SU-DHL-6 (cell line): Measurements from ENCODE around the gene GATC.

ENCODE experiments used
- H2AFZ ChIP-seq: fragments of 200-600 bp; sonication (generic); 2 replicates; pipeline ENCODE4 v1.6.1; 2014; ENCODE audit warnings: low read depth, mild to moderate bottlenecking, moderate library complexity, mixed read lengths, antibody characterized with exemption, low read length; ENCODE audit not compliant: severe bottlenecking
- H3F3A ChIP-seq: fragments of 200-600 bp; shearing (Covaris generic); 2 replicates; pipeline ENCODE4 v1.6.0; 2016; ENCODE audit warnings: antibody characterized with exemption, mild to moderate bottlenecking; ENCODE audit not compliant: insufficient read depth
- H3K27ac ChIP-seq: fragments of 200-600 bp; sonication (generic); 2 replicates; pipeline ENCODE4 v1.5.1; 2016; ENCODE audit warnings: low read depth, mild to moderate bottlenecking, low read length, moderate library complexity, mixed read lengths
- H3K27me3 ChIP-seq: fragments of 200-600 bp; sonication (generic), shearing (Covaris generic); 2 replicates; pipeline ENCODE4 v1.6.0; 2014; ENCODE audit warnings: mild to moderate bottlenecking, low read length
- H3K36me3 ChIP-seq: fragments of 200-600 bp; sonication (generic); 2 replicates; pipeline ENCODE4 v1.6.1; 2014; ENCODE audit warnings: mild to moderate bottlenecking, low read length, mixed read lengths
- H3K4me2 ChIP-seq: fragments of 300-600, 200-600 bp; shearing (Covaris generic), sonication (generic); 2 replicates; pipeline ENCODE4 v1.6.0; 2014; ENCODE audit warnings: low read length, low read depth, mild to moderate bottlenecking; ENCODE audit not compliant: poor library complexity, severe bottlenecking
- H3K4me3 ChIP-seq: fragments of 200-600 bp; sonication (generic); 2 replicates; pipeline ENCODE4 v1.5.1; 2014; ENCODE audit warnings: antibody characterized with exemption, low read length, mild to moderate bottlenecking, mixed read lengths; ENCODE audit not compliant: insufficient read depth, poor library complexity, severe bottlenecking
- H3K79me2 ChIP-seq: fragments of 200-600 bp; sonication (generic); 2 replicates; pipeline ENCODE4 v1.6.1; 2014; ENCODE audit warnings: mild to moderate bottlenecking, low read length, moderate library complexity; ENCODE audit not compliant: insufficient read depth
- H3K9ac ChIP-seq: fragments of 200-600 bp; sonication (generic); 2 replicates; pipeline ENCODE4 v1.7.0; 2014; ENCODE audit warnings: mild to moderate bottlenecking, low read length
- H3K9me2 ChIP-seq: fragments of 200-600 bp; sonication (generic); replicated peaks from 2 replicates; pipeline ENCODE4 v1.6.1; 2014; ENCODE audit warnings: low read length; ENCODE audit not compliant: insufficient read depth
- H3K9me3 ChIP-seq: fragments of 200-600 bp; sonication (generic); 2 replicates; pipeline ENCODE4 v1.6.1; 2014; ENCODE audit warnings: low read length, mixed read lengths; ENCODE audit not compliant: insufficient read depth
- H4K20me1 ChIP-seq: fragments of 200-600 bp; sonication (generic); 2 replicates; pipeline ENCODE4 v1.6.1; 2014; ENCODE audit warnings: low read depth, mild to moderate bottlenecking, antibody characterized with exemption, low read length, moderate library complexity, mixed read lengths
- CTCF ChIP-seq: fragments of 200-600 bp; sonication (generic); IDR thresholded peaks from one replicate; pipeline ENCODE4 v1.5.1; 2017; ENCODE audit warnings: antibody characterized with exemption, mild to moderate bottlenecking, low read length, moderate library complexity; ENCODE audit not compliant: insufficient read depth, poor library complexity, severe bottlenecking
- EZH2phosphoT487 ChIP-seq: fragments of 200-600 bp; sonication (generic), shearing (Covaris generic); conservative IDR thresholded peaks from 2 replicates; pipeline ENCODE4 v1.6.1; 2018; ENCODE audit warnings: mild to moderate bottlenecking, antibody characterized with exemption, low read length, moderate library complexity, mixed read lengths

GATC gene

GRCh38 chr12:120473807-120474615 is 27.8 kb downstream of the GATC start:
- H3K9me3 ChIP-seq, result no peaks in the 10 kb centered on the region
- H2AFZ ChIP-seq, result no peak overlapping the region
- no peaks in the 10 kb centered on the region for H3K9me2 ChIP-seq
- H3K4me3 ChIP-seq, result no peak overlapping the region
- no peaks in the 10 kb centered on the region for H4K20me1 ChIP-seq
- H3K4me2 ChIP-seq, result no peak overlapping the region
- TF ChIP-seq EZH2phosphoT487 (no peak), CTCF (no peak)
- peaks cover 7% of the 10 kb centered on the region; the same call in 1 of the 2 replicates for H3F3A ChIP-seq
- no peaks in the 10 kb centered on the region for H3K27me3 ChIP-seq
- peaks cover 2% of the 10 kb centered on the region; the same call in 1 of the 2 replicates for H3K36me3 ChIP-seq
- no peak overlapping the region for H3K27ac ChIP-seq
- H3K9ac ChIP-seq, result no peak overlapping the region
- H3K79me2 ChIP-seq, result peaks cover 16% of the 10 kb centered on the region

- TF ChIP-seq CTCF (no peak), EZH2phosphoT487 (no peak)
- Histone ChIP-seq H3F3A (peaks cover 7% of the 10 kb centered on the region; the same call in 1 of the 2 replicates), H3K4me3 (no peak overlapping the region), H3K79me2 (peaks cover 12% of the 10 kb centered on the region; the same call in 1 of the 2 replicates), H3K36me3 (peaks cover 2% of the 10 kb centered on the region; the same call in 1 of the 2 replicates), H3K9me3 (no peaks in the 10 kb centered on the region), H3K9me2 (no peaks in the 10 kb centered on the region), H4K20me1 (no peaks in the 10 kb centered on the region), H2AFZ (no peak overlapping the region), H3K9ac (no peak overlapping the region), H3K4me2 (no peak overlapping the region), H3K27ac (no peak overlapping the region), H3K27me3 (no peaks in the 10 kb centered on the region)
Observed at GRCh38 chr12:120474616-120474960, 28.3 kb downstream of the GATC start.

GRCh38 chr12:120475643-120476042 is 29.4 kb downstream of the GATC start:
- H3K36me3 ChIP-seq, result peaks cover 2% of the 10 kb centered on the region; the same call in 1 of the 2 replicates
- no peak overlapping the region for H2AFZ ChIP-seq
- H3K9me2 ChIP-seq, result no peaks in the 10 kb centered on the region
- no peak overlapping the region for H3K4me2 ChIP-seq
- no peak overlapping the region for H3K9ac ChIP-seq
- no peak overlapping the region for H3K4me3 ChIP-seq
- TF ChIP-seq EZH2phosphoT487 (no peak), CTCF (no peak)
- no peaks in the 10 kb centered on the region for H3K27me3 ChIP-seq
- no peaks in the 10 kb centered on the region for H4K20me1 ChIP-seq
- no peak overlapping the region for H3K27ac ChIP-seq
- no peaks in the 10 kb centered on the region for H3K9me3 ChIP-seq
- H3F3A ChIP-seq, result peaks cover 7% of the 10 kb centered on the region; the same call in 1 of the 2 replicates
- H3K79me2 ChIP-seq, result peaks cover 12% of the 10 kb centered on the region; the same call in 1 of the 2 replicates
